Astrocyte (in vitro differentiated cells and primary cell): ENCODE results near the gene SMIM12. TPM values are rescaled to one million over a fixed set of nuclear protein-coding genes. Genes with fewer than 3 reads are reported as not detected.

Experiments
- DNase-seq: peaks from one replicate; pipeline ENCODE4 v3.0.0-alpha.2; 2010; ENCODE audit warnings: low read depth
- FAIRE-seq: peaks from 2 replicates; lab custom pipeline; 2011; peaks lifted over from hg19 to GRCh38; lab: Jason Lieb, UNC
- H2AFZ ChIP-seq: 2 replicates; pipeline ENCODE4 v1.6.0; 2012; ENCODE audit warnings: low read depth, low read length, inconsistent platforms
- H3K27ac ChIP-seq: 2 replicates; pipeline ENCODE4 v1.5.1; 2011; ENCODE audit warnings: low read depth, low read length, inconsistent platforms
- H3K27me3 ChIP-seq: 2 replicates; pipeline ENCODE4 v1.6.0; 2011; ENCODE audit warnings: low read length, inconsistent platforms; ENCODE audit not compliant: insufficient read depth
- H3K36me3 ChIP-seq: 2 replicates; pipeline ENCODE4 v1.5.1; 2011; ENCODE audit warnings: low read length, inconsistent platforms; ENCODE audit not compliant: insufficient read depth
- H3K4me1 ChIP-seq: 2 replicates; pipeline ENCODE4 v1.5.1; 2011; ENCODE audit warnings: low read length, inconsistent platforms; ENCODE audit not compliant: insufficient read depth
- H3K4me2 ChIP-seq: 2 replicates; pipeline ENCODE4 v1.6.0; 2012; ENCODE audit warnings: low read length, inconsistent platforms
- H3K4me3 ChIP-seq: 2 replicates; pipeline ENCODE4 v1.5.1; 2011; ENCODE audit warnings: low read depth, mild to moderate bottlenecking, low read length, inconsistent platforms; ENCODE audit not compliant: insufficient read depth
- H3K79me2 ChIP-seq: 2 replicates; pipeline ENCODE4 v1.6.0; 2012; ENCODE audit warnings: mild to moderate bottlenecking, low read length, inconsistent platforms; ENCODE audit not compliant: insufficient read depth
- H3K9ac ChIP-seq: 2 replicates; pipeline ENCODE4 v1.6.0; 2012; ENCODE audit warnings: mild to moderate bottlenecking, low read length, inconsistent platforms
- H3K9me3 ChIP-seq: 2 replicates; pipeline ENCODE4 v1.5.1; 2012; ENCODE audit warnings: low read depth, mild to moderate bottlenecking, low read length, inconsistent platforms; ENCODE audit not compliant: insufficient read depth
- H4K20me1 ChIP-seq: 2 replicates; pipeline ENCODE4 v1.6.0; 2012; ENCODE audit warnings: low read length, inconsistent platforms; ENCODE audit not compliant: insufficient read depth
- H3K27ac Mint-ChIP-seq: one replicate; pipeline ENCODE4 v1.8.0; 2021; ENCODE audit warnings: mild to moderate bottlenecking, mixed read lengths; ENCODE audit not compliant: unreplicated experiment
- H3K27me3 Mint-ChIP-seq: one replicate; pipeline ENCODE4 v1.8.0; 2021; ENCODE audit warnings: low read depth, mixed read lengths; ENCODE audit not compliant: unreplicated experiment
- H3K36me3 Mint-ChIP-seq: one replicate; pipeline ENCODE4 v1.8.0; 2021; ENCODE audit warnings: low read depth, mixed read lengths; ENCODE audit not compliant: unreplicated experiment
- H3K4me1 Mint-ChIP-seq: one replicate; pipeline ENCODE4 v1.8.0; 2021; ENCODE audit warnings: low read depth, mixed read lengths; ENCODE audit not compliant: unreplicated experiment
- H3K4me3 Mint-ChIP-seq: one replicate; pipeline ENCODE4 v1.8.0; 2021; ENCODE audit warnings: mild to moderate bottlenecking, moderate library complexity, mixed read lengths; ENCODE audit not compliant: unreplicated experiment
- H3K9me3 Mint-ChIP-seq: one replicate; pipeline ENCODE4 v1.8.0; 2021; ENCODE audit warnings: mild to moderate bottlenecking, mixed read lengths; ENCODE audit not compliant: unreplicated experiment
- EZH2 ChIP-seq: IDR thresholded peaks from 2 replicates; pipeline ENCODE4 v1.6.1; 2012; ENCODE audit warnings: mild to moderate bottlenecking, low read length, inconsistent platforms; ENCODE audit not compliant: insufficient read depth
- total RNA-seq: library from RNA; stranded (reverse); gene quantifications from 2 replicates; pipeline ENCODE4 v1.2.1, GENCODE V29; 2021
- TF ChIP-seq, protein P1 (sequence below): IDR thresholded peaks from 2 replicates; pipeline ENCODE4 v1.5.1; 2011; ENCODE audit warnings: low read depth, mild to moderate bottlenecking, inconsistent platforms, low read length, moderate library complexity; ENCODE audit not compliant: insufficient read depth

SMIM12 gene
- total RNA-seq, 1 donor from 2014 or later = 43.6 TPM

DNA sequence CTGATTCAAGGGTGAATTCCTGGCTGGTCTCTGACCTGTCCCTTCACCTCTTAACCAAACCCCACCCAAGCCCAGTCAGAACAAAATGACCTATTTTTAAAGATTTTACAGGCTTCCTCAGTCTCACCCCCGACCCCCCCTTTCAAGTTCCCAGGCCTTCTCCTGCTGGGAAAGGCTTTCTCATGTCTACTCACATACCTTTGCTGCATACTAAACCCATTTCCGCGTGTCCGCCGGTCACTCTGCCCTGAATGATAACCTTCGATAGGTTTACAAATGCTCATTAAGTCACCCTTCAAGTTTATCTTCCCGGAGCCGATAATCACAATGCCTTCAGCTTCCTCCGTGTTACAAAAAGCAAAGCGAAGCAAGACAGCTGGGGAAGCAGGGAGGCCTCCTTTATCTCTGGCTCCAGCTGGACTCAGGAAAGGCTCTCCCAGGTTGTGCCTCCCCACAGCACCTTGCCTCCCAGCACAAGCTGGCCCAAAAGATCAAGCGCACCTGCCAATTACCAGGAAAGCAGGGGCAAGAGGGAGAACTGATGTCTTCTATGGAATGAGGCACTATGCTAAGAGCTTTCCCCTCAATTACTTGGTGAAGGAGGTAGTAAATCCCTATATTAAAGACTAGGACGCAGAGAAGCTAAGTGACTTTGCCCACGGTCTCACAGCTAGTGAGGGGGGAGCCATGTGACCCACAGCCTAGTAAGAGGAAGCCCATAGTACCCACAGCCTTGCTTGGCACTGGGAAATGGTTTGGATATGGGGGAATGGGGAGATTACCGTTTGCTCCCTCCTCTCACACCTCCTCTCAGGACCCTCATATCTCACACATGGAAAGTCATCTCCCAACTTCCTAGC is 15.9 kb downstream of the SMIM12 start:
- TF ChIP-seq EZH2 = no peak
- TF ChIP-seq, protein P1, sequence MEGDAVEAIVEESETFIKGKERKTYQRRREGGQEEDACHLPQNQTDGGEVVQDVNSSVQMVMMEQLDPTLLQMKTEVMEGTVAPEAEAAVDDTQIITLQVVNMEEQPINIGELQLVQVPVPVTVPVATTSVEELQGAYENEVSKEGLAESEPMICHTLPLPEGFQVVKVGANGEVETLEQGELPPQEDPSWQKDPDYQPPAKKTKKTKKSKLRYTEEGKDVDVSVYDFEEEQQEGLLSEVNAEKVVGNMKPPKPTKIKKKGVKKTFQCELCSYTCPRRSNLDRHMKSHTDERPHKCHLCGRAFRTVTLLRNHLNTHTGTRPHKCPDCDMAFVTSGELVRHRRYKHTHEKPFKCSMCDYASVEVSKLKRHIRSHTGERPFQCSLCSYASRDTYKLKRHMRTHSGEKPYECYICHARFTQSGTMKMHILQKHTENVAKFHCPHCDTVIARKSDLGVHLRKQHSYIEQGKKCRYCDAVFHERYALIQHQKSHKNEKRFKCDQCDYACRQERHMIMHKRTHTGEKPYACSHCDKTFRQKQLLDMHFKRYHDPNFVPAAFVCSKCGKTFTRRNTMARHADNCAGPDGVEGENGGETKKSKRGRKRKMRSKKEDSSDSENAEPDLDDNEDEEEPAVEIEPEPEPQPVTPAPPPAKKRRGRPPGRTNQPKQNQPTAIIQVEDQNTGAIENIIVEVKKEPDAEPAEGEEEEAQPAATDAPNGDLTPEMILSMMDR = no peak
- Histone ChIP-seq H3K9me3 (no peaks in the 10 kb centered on the region), H3K27ac (no peak overlapping the region), H3K27me3 (no peaks in the 10 kb centered on the region), H3K4me2 (no peak overlapping the region), H4K20me1 (peaks cover 19% of the 10 kb centered on the region), H3K4me3 (no peak overlapping the region), H3K4me1 (peaks cover 6% of the 10 kb centered on the region), H3K36me3 (no peaks in the 10 kb centered on the region), H2AFZ (peak overlapping the region; percentile 10), H3K9ac (no peak overlapping the region), H3K79me2 (no peaks in the 10 kb centered on the region)
- no peak overlapping the region for H3K4me3 Mint-ChIP-seq
- no peaks in the 10 kb centered on the region for H3K9me3 Mint-ChIP-seq
- H3K36me3 Mint-ChIP-seq = peaks cover 6% of the 10 kb centered on the region
- DNase-seq (no peak), FAIRE-seq (no peak)
- peaks cover 15% of the 10 kb centered on the region for H3K4me1 Mint-ChIP-seq
- H3K27me3 Mint-ChIP-seq = no peaks in the 10 kb centered on the region
- peak overlapping the region; percentile 36 for H3K27ac Mint-ChIP-seq

- H3K4me3 ChIP-seq = no peak overlapping the region
- no peaks in the 10 kb centered on the region for H3K27me3 ChIP-seq
- H3K4me1 Mint-ChIP-seq = peaks cover 15% of the 10 kb centered on the region
- peaks cover 2% of the 10 kb centered on the region for H3K36me3 Mint-ChIP-seq
- H3K9ac ChIP-seq = no peak overlapping the region
- no peaks in the 10 kb centered on the region for H3K9me3 Mint-ChIP-seq
- no peaks in the 10 kb centered on the region for H3K79me2 ChIP-seq
- H4K20me1 ChIP-seq = peaks cover 13% of the 10 kb centered on the region
- no peaks in the 10 kb centered on the region for H3K9me3 ChIP-seq
- no peak for FAIRE-seq
- no peak overlapping the region for H3K27ac Mint-ChIP-seq
- no peak overlapping the region for H3K4me2 ChIP-seq
- no peaks in the 10 kb centered on the region for H3K36me3 ChIP-seq
- H3K27ac ChIP-seq = no peak overlapping the region
- no peak overlapping the region for H3K4me3 Mint-ChIP-seq
- H3K27me3 Mint-ChIP-seq = no peaks in the 10 kb centered on the region
- peaks cover 6% of the 10 kb centered on the region for H3K4me1 ChIP-seq
- H2AFZ ChIP-seq = peak overlapping the region; percentile 10
- TF ChIP-seq EZH2 = no peak
- TF ChIP-seq, protein P1 = no peak
- DNase-seq = no peak
These were observed 16.6 kb downstream of the SMIM12 start for GRCh38 chr1:34842952-34843371.

DNA sequence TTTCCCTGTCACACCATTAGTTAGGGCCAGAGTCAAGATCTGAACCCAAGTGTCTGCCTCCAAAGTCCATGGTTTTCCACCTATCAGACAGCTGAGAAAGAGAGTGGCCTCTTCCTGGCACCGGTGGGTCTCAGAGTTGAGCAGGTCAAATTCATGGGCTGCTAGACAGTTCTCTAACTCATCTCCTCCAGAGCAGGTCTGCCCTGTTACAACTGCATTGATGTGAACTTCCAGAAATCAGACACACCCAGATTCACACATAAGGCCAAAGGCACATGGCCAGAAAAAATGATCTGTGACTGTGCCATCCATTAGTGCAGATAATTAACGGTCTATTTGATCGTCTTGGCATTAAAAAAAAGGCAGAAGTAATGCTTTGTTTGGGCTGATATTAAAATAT is 17.5 kb downstream of the SMIM12 start:
- no peaks in the 10 kb centered on the region for H3K9me3 ChIP-seq
- TF ChIP-seq, protein P1 = no peak
- TF ChIP-seq EZH2 = no peak
- Mint-ChIP-seq H3K4me1 (peaks cover 15% of the 10 kb centered on the region), H3K9me3 (no peaks in the 10 kb centered on the region), H3K27ac (no peak overlapping the region), H3K4me3 (no peak overlapping the region), H3K36me3 (no peaks in the 10 kb centered on the region), H3K27me3 (no peaks in the 10 kb centered on the region)
- H3K4me2 ChIP-seq = no peak overlapping the region
- no peaks in the 10 kb centered on the region for H3K27me3 ChIP-seq
- no peak overlapping the region for H3K9ac ChIP-seq
- FAIRE-seq (no peak), DNase-seq (no peak)
- no peak overlapping the region for H3K27ac ChIP-seq
- peaks cover 8% of the 10 kb centered on the region for H4K20me1 ChIP-seq
- no peaks in the 10 kb centered on the region for H3K79me2 ChIP-seq
- peaks cover 6% of the 10 kb centered on the region for H3K4me1 ChIP-seq
- H2AFZ ChIP-seq = no peak overlapping the region
- H3K36me3 ChIP-seq = no peaks in the 10 kb centered on the region
- no peak overlapping the region for H3K4me3 ChIP-seq
